ENCODE measurements around the gene CDON. TPM values are rescaled to one million over a fixed set of nuclear protein-coding genes. Genes with fewer than 3 reads are reported as not detected.

CDON gene
- total and polyA plus RNA-seq, 2 of the 13 experiments (the other 11 are each of a cell fraction or from before 2014, with no cell fraction given) = 9.6 to 12.8 TPM

DNA sequence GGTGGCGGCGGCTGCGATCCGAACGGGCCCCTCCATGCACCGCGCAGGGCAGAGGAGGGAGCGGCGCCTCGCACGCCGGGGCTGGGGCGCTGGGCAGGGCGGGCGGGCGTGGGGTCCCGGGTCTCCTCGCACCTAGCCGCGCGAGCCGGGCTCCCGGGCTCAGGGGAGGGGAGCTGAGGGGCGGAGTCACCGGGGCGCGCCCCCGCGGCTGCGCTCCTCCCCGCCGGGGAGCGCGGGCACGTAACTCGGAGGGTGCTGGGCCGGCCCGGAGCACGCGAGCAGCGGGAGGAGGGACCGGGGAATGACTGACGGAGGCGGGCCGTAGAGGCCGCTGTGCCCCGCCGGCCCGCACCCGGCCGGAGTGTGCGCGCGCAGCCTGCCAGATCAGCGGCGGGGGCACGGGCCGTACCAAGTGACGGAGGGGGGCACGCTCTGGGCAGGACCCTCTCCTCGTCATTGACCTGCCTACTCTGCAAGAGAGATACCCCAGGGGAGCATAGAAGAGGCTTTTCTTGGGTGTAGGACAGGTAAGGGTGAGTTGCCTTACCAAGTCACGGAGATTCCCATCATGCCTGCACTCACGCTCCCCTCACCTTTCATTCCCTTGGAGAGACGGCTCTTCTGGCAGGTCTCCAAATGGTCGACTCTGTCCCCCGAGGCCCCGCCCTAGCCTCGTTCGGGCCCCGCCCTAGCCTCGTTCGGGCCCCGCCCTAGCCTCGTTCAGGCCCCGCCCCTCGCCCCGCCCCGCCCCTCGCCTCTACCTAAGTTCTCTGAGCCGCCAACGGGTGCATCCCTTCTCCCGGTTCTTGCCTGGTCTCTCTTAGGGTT is at the start of gene CDON (continued):
- TF ChIP-seq ZNF512B (CRISPR knock-in tag; IDR thresholded peaks at IDR 0.05; ENCODE audit: borderline replicate concordance) (no peak), GFI1 (CRISPR knock-in tag; IDR thresholded peaks at IDR 0.05; ENCODE audit: borderline replicate concordance) (no peak; the same call in 1 of the 2 replicates), GATAD2A (CRISPR knock-in tag; IDR thresholded peaks at IDR 0.05) (peak; percentile 56; the same call in 1 of the 2 replicates), FOXK2 (IDR thresholded peaks at IDR 0.05) (peak; percentile 100), CHCHD3 (CRISPR knock-in tag; IDR thresholded peaks at IDR 0.05) (no peak), REL (CRISPR knock-in tag; conservative IDR thresholded peaks at IDR 0.05) (no peak), ZNF776 (CRISPR knock-in tag; IDR thresholded peaks at IDR 0.05) (no peak; the same call in 1 of the 2 replicates), TEF (CRISPR knock-in tag; IDR thresholded peaks at IDR 0.05) (no peak), ZNF101 (CRISPR knock-in tag; IDR thresholded peaks at IDR 0.05; ENCODE audit: borderline replicate concordance, low read depth) (no peak), MTF1 (CRISPR knock-in tag; IDR thresholded peaks at IDR 0.05) (no peak), NCOA1 (CRISPR knock-in tag; IDR thresholded peaks at IDR 0.05) (no peak), ZNF549 (CRISPR knock-in tag; IDR thresholded peaks at IDR 0.05) (no peak), ZSCAN9 (CRISPR knock-in tag; IDR thresholded peaks at IDR 0.05; ENCODE audit: borderline replicate concordance) (no peak), HNRNPH1 (optimal IDR thresholded peaks at IDR 0.05; ENCODE audit: low read depth, low read length) (no peak), ZNF451 (CRISPR knock-in tag; IDR thresholded peaks at IDR 0.05) (no peak), CC2D1A (CRISPR knock-in tag; IDR thresholded peaks at IDR 0.05) (no peak)
- TF ChIP-seq, protein P1, sequence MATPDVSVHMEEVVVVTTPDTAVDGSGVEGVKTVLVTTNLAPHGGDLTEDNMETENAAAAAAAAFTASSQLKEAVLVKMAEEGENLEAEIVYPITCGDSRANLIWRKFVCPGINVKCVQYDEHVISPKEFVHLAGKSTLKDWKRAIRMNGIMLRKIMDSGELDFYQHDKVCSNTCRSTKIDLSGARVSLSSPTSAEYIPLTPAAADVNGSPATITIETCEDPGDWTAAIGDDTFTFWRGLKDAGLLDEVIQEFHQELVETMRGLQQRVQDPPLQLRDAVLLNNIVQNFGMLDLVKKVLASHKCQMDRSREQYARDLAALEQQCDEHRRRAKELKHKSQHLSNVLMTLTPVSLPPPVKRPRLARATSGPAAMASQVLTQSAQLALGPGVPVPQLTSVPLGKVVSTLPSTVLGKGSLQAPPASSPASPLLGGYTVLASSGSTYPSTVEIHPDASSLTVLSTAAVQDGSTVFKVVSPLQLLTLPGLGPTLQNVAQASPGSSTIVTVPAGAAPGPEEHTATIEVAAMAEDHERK (CRISPR knock-in tag; IDR thresholded peaks at IDR 0.05; ENCODE audit: low read depth) = no peak
- TF ChIP-seq, protein P2, sequence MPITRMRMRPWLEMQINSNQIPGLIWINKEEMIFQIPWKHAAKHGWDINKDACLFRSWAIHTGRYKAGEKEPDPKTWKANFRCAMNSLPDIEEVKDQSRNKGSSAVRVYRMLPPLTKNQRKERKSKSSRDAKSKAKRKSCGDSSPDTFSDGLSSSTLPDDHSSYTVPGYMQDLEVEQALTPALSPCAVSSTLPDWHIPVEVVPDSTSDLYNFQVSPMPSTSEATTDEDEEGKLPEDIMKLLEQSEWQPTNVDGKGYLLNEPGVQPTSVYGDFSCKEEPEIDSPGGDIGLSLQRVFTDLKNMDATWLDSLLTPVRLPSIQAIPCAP (CRISPR knock-in tag; IDR thresholded peaks at IDR 0.05; ENCODE audit: low read depth) = no peak
- TF ChIP-seq, protein P3, sequence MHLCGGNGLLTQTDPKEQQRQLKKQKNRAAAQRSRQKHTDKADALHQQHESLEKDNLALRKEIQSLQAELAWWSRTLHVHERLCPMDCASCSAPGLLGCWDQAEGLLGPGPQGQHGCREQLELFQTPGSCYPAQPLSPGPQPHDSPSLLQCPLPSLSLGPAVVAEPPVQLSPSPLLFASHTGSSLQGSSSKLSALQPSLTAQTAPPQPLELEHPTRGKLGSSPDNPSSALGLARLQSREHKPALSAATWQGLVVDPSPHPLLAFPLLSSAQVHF (CRISPR knock-in tag; IDR thresholded peaks at IDR 0.05) = no peak
- TF ChIP-seq, protein P4, sequence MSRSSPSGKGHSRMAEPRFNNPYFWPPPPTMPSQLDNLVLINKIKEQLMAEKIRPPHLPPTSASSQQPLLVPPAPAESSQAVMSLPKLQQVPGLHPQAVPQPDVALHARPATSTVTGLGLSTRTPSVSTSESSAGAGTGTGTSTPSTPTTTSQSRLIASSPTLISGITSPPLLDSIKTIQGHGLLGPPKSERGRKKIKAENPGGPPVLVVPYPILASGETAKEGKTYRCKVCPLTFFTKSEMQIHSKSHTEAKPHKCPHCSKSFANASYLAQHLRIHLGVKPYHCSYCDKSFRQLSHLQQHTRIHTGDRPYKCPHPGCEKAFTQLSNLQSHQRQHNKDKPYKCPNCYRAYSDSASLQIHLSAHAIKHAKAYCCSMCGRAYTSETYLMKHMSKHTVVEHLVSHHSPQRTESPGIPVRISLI (CRISPR knock-in tag; IDR thresholded peaks at IDR 0.05; ENCODE audit: borderline replicate concordance) = no peak
- TF ChIP-seq, protein P5, sequence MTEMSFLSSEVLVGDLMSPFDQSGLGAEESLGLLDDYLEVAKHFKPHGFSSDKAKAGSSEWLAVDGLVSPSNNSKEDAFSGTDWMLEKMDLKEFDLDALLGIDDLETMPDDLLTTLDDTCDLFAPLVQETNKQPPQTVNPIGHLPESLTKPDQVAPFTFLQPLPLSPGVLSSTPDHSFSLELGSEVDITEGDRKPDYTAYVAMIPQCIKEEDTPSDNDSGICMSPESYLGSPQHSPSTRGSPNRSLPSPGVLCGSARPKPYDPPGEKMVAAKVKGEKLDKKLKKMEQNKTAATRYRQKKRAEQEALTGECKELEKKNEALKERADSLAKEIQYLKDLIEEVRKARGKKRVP (CRISPR knock-in tag; IDR thresholded peaks at IDR 0.05) = no peak

All from HepG2 (cell line).